GM18498 (cell line): Measurements from ENCODE around the gene CMSS1.
"Not testable (repeated sequence)": the region's sequence is repeated elsewhere in the genome, so short reads cannot be mapped to it uniquely, and the experiment has no call there.

ENCODE experiments used
- ATAC-seq: cut with Tn5 transposase; IDR thresholded peaks from one replicate; pipeline ENCODE4 v1.9.1; 2021; ENCODE audit warnings: mild to moderate bottlenecking, moderate library complexity; ENCODE audit not compliant: unreplicated experiment

The CMSS1 gene

DNA sequence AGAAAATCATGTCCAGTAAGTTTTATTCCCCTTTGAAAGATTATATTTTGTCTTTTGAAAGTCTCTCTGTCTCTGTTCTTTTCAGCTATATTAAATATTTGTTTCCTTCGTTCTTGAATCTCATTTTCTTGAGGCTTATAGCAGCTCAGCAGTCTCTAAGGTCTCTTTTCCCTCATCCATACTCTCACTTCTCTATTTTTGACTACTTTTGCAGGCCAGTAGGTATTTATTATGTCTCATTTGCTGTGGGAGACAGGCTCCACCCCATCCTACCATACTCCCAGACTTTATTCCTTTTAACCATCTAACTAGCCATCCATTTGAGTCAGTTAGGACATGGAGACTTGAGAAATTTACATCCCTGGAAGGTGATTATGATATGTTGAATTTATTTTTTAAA is 225.6 kb downstream of the CMSS1 start:
- no peak for ATAC-seq

DNA sequence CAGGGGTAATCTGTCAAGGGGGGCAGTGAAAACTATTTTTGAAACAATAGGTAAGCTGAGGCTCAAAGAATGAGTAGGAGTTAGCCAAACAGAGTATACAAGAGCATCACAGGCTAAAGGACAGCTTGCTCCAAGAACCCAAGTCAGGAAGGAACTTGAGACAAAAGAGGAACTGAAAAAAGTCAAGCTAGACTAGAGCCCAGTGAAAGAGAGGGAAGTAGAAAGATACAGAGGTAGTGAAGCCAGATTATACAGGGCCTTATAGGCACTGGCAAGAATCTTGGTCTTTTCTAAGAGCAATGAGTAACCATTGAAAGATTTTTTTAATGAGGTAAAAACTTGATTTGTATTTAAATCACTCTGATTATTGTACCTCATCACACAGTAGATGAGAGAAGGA is 226.7 kb downstream of the CMSS1 start:
- ATAC-seq, result peak; percentile 79

DNA sequence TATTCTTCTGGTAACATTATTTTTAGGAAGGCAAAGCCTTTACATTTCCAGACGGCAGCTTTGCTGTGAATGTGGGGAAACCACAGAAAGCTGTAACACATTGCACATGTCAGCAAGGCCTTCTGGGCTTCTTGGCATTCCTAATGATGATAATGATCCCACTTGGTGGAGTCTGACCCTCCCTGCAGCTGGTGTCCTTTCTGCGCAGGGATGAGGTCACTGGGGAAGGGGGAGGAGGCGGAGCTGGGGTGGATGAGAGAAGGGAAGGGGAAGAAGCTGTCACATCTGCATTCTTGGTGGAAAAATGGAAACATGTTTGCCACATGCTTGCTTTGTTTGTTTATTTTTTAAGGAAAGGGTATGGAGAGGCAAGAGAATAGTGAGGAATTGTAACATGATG is 228.0 kb downstream of the CMSS1 start:
- ATAC-seq, result no peak

DNA sequence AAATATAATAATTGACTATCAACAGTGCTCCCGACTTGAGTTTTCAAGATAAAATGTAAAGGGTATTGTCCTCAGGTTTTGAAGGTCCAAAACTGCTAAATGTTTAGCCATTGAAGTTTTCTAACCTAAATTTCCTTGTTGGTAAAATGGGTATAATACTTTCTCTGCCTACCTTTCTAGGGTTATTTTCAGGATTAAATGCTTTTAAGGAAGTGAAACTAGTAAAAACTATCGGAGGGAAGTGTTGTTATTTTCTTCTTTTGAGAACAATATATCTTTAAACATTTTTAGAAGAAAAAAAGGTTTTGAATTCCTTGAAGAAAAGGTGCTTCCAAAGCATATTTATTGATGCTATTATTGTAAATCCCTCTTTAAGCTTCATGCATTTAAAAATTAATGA is 229.3 kb downstream of the CMSS1 start:
- ATAC-seq, result no peak

DNA sequence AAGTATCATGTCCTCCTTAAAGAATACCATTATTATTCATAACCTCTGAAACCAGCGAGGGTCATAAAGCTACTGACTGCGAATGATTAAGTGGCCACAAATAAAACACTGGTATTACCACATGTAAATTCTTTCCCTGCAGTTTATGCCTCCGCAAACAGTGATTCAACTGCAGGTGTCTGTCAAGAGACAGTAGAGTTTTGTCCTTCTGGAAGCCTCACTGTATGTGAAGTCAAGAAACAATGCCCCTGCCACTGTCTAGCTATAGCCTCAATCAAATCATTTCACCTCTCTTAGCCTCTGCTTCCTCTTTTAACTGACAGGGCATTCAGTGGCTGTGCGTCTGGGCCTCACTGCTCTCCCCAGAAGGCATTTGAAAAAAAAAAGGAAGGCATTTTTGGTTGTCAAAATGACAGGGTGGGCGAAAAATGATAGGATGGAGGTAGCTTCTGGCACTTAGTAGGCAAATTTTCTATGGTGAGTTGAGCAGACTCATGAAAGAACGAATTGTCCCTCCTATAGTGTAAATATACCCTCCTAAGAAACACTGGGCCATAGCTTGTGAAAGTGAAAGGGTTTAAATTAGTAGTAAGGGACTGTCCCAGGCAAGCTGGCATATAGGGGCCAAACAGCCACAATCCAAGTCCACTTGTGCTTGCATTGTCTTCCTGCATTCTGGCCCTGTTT is 229.9 kb downstream of the CMSS1 start:
- peak; percentile 86 for ATAC-seq

DNA sequence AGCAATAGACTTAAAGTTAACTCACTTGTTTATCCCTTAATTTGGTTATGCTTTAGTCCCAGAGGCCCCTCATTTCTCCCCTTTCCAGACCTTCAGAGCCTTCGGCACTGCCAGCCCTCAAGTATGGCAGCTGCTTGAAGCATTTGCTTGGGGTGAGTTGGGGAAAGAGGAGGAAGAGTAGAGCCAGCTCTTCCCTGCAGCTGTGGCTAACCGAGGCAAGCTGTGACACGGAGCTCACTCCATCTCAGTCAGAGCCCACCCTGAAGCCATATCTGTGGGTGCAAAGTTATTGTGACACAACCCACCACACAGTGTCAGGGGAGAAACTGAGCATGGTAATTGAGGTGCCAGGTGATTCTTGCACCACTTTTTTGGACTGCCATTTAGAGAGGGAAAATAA is 230.6 kb downstream of the CMSS1 start:
- no peak for ATAC-seq

DNA sequence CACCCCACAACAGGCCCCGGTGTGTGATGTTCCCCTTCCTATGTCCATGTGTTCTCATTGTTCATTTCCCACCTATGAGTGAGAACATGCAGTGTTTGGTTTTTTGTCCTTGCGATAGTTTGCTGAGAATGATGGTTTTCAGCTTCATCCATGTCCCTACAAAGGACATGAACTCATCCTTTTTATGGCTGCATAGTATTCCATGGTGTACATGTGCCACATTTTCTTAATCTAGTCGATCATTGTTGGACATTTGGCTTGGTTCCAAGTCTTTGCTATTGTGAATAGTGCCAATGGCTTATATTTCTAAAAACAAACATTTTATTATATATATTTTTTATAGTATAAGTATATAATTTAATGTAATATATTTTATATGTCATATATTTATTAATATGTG is 233.9 kb downstream of the CMSS1 start:
- ATAC-seq, result not testable (repeated sequence)

DNA sequence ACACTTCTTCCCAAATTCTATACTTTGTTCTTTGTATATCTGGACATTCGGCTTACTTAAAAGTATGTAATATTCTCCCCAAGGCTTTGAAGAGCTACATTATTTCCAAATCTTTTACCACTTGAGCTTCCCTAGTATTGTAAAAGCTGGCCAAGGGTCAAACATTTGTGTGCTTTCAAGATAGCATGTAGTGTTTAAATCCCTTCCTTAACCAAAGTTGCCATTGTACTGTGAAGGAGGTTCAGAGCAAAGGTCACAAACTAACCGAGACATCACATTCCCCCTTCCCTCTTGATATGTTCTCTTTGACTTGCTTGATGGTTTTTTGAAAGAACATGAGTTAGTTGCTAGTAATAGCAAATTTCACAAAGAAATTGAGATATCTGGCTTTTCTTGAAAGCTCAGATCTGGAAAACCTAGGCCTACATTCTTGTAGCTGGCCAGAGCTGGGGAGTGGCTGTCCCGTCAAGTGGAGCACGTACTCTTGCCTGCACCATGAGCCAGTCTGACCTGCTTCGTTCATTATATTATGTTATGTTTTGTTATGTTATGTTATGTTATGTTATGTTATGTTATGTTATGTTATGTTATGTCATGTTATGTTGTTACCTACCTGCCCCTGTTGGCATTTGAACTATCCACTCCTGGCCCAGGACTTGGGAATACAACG is 236.4 kb downstream of the CMSS1 start:
- no peak for ATAC-seq

DNA sequence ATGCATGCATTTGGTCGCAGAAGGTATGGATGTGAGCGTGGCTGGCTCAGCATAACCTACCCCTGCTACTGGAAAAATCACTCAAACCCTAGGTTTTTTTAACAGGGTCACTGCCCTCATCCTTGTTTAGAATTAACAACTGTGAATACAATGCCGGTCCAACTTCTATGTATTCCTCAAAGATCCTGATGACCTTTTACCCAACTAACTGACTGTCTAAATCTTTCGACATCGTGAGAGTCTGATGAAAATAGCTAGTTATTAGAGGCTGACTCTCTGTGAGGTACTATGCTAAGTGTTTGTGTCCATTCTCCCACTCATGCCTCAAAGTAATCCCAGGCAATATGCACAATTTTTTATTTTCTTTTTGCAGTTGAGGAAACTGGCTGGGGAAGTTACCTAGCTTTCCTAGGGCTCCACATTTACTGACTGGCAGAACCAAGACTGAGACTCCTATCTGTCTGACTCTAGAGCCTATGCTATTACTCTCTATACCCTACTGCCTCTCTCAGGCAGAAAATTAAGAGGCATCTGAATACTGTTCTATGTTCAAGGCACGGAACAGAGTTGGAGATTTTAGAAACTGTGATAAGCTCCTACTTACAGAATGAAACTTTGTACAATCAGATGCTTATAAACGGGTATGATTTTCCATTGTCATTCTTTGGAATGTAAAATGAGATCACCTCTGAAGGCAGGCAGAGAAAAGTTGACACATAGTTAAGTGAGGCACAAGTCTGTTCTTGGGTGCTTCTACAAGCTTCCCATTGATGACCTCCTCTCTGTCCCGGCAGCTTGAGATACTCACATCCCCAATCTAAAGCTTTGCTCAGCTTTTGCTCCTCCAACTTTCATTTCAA is 240.3 kb downstream of the CMSS1 start:
- no peak for ATAC-seq

DNA sequence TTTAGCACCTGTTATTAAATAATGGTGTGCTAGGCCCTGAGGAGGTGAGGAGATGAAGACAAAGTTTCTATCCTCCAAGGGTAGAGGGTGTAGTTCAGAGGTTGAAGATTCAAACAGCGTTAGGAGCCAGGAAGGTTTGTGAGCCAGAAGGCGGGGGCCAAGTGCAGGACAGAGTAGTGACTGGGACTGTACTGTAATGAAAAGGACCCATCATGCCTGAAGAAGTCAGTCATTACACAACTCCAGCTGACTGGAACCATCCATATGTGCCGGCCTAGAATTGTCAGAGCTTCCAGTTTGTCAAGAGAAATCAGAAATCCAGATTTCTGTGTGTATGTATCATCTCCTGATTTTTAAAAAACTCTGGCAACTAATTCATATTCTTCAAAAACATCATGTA is 241.8 kb downstream of the CMSS1 start:
- ATAC-seq, result no peak

DNA sequence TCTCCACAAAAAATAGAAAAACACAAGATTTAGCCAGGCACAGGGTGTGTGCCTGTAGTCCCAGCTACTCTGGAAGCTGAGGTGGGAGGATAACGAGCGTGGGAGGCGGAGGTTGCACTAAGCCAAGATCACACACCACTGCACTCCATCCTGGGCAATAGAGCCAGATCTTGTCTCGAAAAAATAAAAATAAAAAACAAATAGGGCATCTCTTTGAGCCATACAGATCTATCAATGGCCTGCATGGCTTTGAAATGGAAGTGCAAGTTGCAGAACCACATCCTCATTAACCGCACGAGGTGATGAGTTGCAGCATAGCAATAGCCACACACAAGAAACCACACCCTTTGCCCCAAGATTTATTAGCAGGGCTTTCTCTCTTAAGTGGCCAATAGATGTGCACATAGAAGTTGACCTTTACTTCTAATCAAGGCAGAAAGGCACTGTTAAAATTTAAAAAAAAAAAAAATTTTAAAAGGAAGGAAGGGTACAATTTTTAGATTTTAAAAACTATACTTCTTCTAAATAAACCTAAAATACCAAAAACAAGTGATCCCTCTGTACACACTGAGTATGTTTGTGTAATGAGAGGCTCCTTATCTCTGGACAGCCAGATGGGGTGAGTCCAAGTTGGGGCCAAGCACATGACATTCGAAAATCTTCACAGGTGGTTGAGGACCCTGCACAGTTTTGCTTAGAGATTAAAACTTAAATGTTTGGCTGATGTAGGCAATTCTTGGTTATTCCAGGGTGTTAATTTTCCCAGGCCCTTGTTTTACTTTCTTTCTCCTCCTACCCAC is 243.2 kb downstream of the CMSS1 start:
- ATAC-seq, result peak; percentile 79

DNA sequence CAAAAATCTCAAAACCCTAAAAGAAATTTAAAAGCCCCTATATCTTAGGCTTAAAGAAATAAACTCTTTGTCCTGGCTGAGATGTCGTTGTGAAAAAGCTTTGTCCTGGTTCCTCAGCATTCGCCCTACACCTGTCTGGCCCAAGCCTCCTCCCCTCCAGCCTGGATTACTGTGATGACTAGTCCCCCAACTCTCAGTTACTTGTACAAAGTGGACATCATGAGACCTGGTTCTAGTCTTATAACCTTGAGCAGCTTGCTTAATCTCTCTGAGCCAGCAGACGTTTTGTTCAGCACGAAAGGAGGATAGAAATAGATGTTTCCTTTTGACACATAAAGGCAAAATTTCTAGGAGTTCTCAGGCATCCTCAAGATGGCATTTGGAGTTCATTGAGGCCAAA is 245.0 kb downstream of the CMSS1 start:
- ATAC-seq, result no peak

DNA sequence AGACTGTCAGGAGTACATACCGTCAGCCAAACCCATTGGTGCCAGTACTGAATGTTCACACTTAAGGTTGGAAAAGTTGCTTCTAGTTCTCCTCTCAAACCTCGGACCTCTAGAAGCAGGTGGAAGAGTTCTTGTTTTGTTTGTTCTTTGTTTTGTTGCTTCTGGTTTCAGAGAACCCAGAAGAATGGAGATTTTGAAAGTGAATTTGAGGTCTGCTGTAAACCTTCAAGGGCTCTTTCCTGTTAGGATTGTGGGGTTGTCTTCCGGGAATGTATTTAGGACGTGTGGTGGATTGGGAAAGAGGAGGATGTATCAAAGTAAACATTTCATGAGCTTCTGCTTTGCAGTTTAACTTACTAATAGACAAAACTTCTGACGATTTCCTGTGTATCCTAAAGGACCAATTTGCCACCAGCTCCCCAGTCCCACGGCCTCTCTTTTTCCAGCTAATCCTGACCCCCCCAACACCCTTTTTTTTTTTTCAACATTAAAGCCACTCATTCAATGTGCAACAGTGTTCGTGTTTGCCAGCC is 246.3 kb downstream of the CMSS1 start:
- ATAC-seq, result no peak

DNA sequence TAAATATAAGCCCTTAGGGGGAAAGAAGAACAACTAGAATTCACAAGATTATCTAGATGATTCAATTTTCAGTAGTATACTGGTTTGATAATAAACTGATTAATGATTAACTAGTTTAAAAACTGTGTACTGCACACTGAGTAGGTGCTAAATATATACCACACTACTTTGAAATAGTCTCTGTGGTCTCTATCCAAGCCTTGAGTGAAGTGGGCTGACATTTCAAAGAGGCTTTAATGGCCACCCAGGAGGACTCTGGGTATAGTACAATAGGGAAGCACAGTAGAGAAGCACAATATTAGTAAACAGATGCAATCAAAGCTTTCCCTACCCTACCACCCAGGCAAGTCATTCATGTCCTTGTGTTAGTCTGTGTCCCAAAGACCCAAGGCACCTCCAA is 249.9 kb downstream of the CMSS1 start:
- no peak for ATAC-seq

DNA sequence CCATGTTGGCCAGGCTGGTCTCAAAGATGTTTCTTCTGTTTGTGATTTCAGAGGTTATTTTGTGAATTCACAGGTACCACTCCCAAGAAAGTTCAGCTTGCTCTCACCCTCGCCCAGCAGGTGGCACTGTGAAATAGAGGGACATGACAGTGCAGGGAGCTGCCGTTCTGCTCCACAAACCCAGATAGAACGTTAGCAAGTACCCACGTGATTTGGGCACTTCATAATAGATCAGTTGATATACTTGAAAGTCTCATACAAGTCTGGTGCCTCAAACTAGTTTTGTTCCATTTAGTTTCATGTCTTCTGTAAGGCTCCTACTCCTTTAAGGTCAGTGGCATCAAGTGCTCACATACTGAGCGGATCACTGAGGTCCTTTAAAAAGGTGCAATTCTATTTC is 251.2 kb downstream of the CMSS1 start:
- peak; percentile 63 for ATAC-seq

DNA sequence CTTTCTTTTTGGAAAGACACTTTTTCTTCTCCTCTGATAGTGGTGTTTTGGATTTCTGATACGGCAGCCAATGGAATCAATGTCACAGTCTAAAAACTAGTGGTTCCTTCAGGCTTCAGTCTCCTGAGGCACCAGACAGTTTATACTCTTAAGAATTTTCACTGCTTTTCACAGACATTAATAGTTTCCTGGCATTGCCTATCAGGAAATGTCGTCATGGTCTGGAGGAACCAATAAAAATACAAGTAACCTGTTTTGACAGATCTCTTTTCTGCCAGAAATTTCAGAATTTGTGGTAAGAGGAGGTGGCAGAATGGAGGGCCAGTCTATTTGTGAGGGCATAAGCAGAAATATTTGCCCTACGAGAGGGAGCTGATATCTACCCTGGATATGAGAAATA is 251.8 kb downstream of the CMSS1 start:
- ATAC-seq, result no peak

DNA sequence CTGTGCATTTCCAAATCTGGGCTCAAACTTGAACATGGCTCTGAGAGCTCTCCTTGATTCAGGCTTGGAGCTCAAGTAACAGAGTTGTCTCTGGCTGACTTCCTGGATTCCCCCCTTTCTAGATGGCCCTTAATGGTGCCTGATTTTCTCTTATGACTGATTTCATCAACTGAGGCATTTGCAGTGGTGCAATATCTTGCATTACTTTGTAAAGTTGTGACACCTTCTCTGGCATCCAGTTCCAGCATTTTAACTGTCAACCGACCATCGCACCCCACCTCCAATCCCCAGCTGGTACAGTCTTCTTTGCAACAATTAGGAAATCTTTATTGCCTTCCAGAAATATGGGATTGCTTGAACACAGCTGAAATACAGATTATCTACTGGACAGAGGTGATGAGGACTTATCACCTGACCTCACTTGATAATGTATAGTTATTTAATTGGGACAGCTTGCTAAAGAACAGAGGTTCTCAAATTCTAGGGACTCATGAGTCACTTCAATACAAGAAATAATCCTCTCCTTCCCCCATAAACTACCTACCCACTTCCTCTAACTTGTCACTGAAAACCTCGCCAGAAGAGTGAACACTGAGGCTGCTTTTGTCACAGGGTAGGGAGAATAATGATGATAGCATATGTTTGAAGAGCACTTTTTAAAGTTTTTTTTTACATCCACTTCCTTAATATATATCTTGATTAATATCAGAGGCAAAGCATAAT is 254.8 kb downstream of the CMSS1 start:
- peak; percentile 44 for ATAC-seq

DNA sequence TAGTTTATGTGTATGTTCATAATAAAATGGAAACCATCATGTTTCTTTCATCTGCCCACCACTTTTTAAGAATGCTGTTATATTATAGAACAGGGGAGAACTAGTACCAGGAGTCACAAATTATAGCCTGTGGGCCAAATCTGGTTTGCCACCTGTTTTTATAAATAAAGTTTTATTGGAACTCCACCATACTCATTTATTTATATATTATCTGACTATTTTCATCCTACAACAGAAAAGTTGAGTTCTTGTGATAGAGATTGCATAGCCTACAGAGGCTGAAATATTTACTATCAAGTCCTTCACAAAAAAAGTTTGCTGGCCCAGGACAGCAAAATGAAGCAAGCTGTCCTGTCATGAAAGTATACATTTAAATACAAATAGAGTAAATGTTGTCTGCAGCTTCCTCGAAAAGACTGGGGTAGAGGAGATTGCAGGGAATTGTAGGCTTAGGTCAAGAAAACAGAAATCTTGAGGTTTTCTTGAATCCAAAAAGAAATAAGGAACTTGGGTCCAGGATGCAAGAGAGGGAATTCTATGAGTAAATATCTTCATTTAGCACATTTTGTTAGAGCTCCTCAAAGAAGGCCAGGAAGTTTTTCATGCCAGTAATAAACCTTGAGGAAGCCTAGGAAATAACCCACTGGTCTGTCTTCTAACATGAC is 255.5 kb downstream of the CMSS1 start:
- ATAC-seq, result no peak

DNA sequence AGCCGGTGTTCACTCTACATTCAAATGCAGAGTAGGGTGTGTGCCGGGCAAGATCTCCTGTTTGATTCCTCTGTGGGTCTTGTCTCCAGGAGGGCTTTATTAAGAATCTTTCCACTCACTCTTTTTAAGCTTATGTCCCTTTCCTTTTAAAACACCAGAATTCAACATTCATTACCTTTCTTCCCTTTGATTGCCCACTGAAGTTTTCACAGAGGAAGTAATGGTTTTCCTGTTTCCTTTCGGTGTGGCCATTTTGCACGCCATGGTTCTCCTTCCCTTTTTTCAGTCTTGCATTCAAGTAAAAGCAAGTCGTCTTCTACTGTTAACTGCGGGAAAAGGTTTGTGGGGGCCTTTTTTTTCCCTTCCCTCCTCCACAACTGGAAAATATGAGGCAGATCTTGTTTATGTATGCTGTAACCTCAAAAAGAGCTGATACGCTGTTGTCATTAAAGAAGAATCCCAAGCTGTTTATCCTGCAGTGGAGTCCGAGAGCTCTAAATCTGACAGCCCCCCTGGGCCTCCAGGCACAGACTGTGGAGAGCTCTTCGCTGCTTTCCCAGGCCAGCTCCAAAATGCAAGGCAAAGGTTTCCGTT is 256.1 kb downstream of the CMSS1 start:
- ATAC-seq, result peak; percentile 48
